GM23338 (cell line): ENCODE measurements around the gene TMEM123.

Experiments used
- CREB1 ChIP-seq: fragments of 250-450 bp; sonication (Bioruptor Pico); IDR thresholded peaks from 2 replicates; pipeline ENCODE4 v1.5.0; 2020; ENCODE audit warnings: low read depth, mild to moderate bottlenecking, moderate library complexity
- EZH2 ChIP-seq: fragments of 200-600 bp; sonication (generic); IDR thresholded peaks from one replicate; pipeline ENCODE4 v1.8.0; 2017; ENCODE audit warnings: antibody characterized with exemption, mild to moderate bottlenecking, low read depth; ENCODE audit not compliant: unreplicated experiment
- EZH2phosphoT487 ChIP-seq: fragments of 200-600 bp; sonication (generic); IDR thresholded peaks from one replicate; pipeline ENCODE4 v1.8.1; 2018; ENCODE audit warnings: antibody characterized with exemption; ENCODE audit not compliant: unreplicated experiment
- POLR2AphosphoS5 ChIP-seq: IDR thresholded peaks from 2 replicates; pipeline ENCODE4 v1.6.1; 2016; ENCODE audit warnings: antibody characterized with exemption, low read depth
- TF ChIP-seq, protein P1 (sequence below), 2 experiments: fragments of 200-600 bp in 1 of 2; sonication (generic) in 1 of 2; conservative IDR thresholded peaks; 2 replicates each; pipeline versions ENCODE4 v1.5.1 to v1.6.1; 2016 to 2017; ENCODE audit warnings: antibody characterized with exemption in 2 of 2, low read depth in 2 of 2, mild to moderate bottlenecking in 2 of 2, moderate library complexity in 1 of 2
- TF ChIP-seq, protein P2 (sequence below): IDR thresholded peaks from 2 replicates; pipeline ENCODE4 v1.6.1; 2016; ENCODE audit warnings: antibody characterized with exemption
- TF ChIP-seq, protein P3 (sequence below): IDR thresholded peaks from one replicate; pipeline ENCODE4 v1.6.1; 2018; ENCODE audit warnings: antibody characterized with exemption; ENCODE audit not compliant: unreplicated experiment

DNA sequence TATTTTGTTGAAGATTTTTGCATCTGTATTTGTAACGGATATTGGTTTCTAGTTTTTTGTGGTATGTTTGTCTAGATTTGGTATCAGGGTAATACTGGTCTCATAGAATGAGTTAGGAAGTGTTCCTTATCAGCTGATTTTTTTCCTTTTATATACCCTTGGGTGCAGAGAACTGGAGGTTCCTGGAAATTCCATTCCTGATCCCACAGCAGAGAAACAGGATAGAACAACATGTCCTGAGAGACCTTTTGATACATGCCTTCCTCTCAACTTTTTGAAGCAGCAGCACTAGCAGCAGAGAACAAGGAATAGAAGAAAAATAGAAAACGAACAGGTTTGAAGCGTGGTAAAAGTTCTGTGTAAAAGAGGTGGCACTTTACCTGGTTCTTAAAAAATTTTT lies 68.7 kb downstream of the TMEM123 start:
- TF ChIP-seq, protein P1, sequence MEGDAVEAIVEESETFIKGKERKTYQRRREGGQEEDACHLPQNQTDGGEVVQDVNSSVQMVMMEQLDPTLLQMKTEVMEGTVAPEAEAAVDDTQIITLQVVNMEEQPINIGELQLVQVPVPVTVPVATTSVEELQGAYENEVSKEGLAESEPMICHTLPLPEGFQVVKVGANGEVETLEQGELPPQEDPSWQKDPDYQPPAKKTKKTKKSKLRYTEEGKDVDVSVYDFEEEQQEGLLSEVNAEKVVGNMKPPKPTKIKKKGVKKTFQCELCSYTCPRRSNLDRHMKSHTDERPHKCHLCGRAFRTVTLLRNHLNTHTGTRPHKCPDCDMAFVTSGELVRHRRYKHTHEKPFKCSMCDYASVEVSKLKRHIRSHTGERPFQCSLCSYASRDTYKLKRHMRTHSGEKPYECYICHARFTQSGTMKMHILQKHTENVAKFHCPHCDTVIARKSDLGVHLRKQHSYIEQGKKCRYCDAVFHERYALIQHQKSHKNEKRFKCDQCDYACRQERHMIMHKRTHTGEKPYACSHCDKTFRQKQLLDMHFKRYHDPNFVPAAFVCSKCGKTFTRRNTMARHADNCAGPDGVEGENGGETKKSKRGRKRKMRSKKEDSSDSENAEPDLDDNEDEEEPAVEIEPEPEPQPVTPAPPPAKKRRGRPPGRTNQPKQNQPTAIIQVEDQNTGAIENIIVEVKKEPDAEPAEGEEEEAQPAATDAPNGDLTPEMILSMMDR (conservative IDR thresholded peaks at IDR 0.05; ENCODE audit: low read depth in 2 of 2) = no peak
- TF ChIP-seq EZH2phosphoT487 = no peak
- TF ChIP-seq EZH2 = no peak
- TF ChIP-seq, protein P2, sequence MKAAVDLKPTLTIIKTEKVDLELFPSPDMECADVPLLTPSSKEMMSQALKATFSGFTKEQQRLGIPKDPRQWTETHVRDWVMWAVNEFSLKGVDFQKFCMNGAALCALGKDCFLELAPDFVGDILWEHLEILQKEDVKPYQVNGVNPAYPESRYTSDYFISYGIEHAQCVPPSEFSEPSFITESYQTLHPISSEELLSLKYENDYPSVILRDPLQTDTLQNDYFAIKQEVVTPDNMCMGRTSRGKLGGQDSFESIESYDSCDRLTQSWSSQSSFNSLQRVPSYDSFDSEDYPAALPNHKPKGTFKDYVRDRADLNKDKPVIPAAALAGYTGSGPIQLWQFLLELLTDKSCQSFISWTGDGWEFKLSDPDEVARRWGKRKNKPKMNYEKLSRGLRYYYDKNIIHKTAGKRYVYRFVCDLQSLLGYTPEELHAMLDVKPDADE = no peak
- no peak for TF ChIP-seq POLR2AphosphoS5
- TF ChIP-seq, protein P3, sequence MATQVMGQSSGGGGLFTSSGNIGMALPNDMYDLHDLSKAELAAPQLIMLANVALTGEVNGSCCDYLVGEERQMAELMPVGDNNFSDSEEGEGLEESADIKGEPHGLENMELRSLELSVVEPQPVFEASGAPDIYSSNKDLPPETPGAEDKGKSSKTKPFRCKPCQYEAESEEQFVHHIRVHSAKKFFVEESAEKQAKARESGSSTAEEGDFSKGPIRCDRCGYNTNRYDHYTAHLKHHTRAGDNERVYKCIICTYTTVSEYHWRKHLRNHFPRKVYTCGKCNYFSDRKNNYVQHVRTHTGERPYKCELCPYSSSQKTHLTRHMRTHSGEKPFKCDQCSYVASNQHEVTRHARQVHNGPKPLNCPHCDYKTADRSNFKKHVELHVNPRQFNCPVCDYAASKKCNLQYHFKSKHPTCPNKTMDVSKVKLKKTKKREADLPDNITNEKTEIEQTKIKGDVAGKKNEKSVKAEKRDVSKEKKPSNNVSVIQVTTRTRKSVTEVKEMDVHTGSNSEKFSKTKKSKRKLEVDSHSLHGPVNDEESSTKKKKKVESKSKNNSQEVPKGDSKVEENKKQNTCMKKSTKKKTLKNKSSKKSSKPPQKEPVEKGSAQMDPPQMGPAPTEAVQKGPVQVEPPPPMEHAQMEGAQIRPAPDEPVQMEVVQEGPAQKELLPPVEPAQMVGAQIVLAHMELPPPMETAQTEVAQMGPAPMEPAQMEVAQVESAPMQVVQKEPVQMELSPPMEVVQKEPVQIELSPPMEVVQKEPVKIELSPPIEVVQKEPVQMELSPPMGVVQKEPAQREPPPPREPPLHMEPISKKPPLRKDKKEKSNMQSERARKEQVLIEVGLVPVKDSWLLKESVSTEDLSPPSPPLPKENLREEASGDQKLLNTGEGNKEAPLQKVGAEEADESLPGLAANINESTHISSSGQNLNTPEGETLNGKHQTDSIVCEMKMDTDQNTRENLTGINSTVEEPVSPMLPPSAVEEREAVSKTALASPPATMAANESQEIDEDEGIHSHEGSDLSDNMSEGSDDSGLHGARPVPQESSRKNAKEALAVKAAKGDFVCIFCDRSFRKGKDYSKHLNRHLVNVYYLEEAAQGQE = no peak
- TF ChIP-seq CREB1 (CRISPR knock-in tag) = no peak
